ENCODE data around the gene TSPAN4.
A peak's percentile ranks its signal among the peaks of the same experiment; 100 is the strongest.

Gene TSPAN4

DNA sequence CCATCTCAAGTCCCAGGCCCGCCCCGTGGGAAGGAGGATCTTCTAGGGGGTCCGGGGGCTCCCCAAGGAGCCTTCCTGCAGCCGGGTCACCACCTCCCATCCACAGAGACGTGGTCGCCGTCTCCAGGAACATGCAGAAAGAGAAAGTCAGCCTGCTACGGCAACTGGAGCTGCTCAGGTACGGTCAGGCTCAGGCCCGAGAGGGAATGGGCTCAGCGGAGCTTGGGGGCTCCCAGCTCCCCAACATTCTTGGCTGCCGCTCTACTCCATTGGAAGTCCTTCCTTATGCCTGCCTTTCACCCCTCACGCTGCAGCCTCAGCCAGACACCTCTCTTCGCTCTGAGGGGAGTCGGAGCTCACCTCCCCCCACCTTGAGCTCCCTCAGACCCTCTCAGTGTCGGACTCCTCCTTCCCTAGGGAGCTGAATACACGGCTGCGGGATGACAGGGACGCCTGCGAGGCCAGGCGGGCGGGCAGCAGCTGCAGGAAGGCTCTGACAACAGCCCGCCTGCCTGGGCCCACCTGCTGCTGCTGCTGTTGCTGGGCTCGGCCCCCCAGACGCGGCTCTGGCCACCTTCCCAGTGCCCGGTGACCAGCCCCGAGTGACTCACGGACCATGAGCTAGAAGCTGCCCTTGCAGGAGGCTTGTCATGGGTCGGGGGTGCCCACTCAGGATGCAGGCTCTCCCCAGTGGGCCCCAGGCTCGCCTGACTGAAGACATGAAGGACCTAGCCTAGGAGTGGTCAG, 11.4 kb upstream of the TSPAN4 start:
- peaks cover 47 to 67% of the 10 kb centered on the region in 2 donors for H3K4me1 ChIP-seq (ENCODE audit: control insufficient read depth in 1 of 2, insufficient read depth in 2 of 2, low read length in 2 of 2)
- no peaks in the 10 kb centered on the region for H3K27me3 ChIP-seq (ENCODE audit: control insufficient read depth in 1 of 2, insufficient read depth in 2 of 2, low read length in 2 of 2)
- H3K9me3 ChIP-seq (ENCODE audit: control insufficient read depth in 1 of 2, low read length in 2 of 2): no peaks in the 10 kb centered on the region
- H3K9ac ChIP-seq (ENCODE audit: low read depth in 1 of 2, low read length in 2 of 2): no peak overlapping the region
- peaks cover 0 to 3% of the 10 kb centered on the region in 2 donors for H3K36me3 ChIP-seq (ENCODE audit: control insufficient read depth in 1 of 2, insufficient read depth in 2 of 2, low read length in 2 of 2)
- no peak overlapping the region for H3K27ac ChIP-seq (ENCODE audit: low read depth, low read length)
- peak overlapping the region in 1 of 2 donors; percentile 21 for H3K4me3 ChIP-seq (ENCODE audit: low read depth in 1 of 2, low read length in 2 of 2)

GRCh38 chr11:831961-832528, 10.6 kb upstream of the TSPAN4 start:
- peaks cover 4 to 10% of the 10 kb centered on the region in 2 donors for H3K36me3 ChIP-seq (ENCODE audit: control insufficient read depth in 1 of 2, insufficient read depth in 2 of 2, low read length in 2 of 2)
- H3K9ac ChIP-seq (ENCODE audit: low read depth in 1 of 2, low read length in 2 of 2): peak overlapping the region; percentile 39 to 60
- H3K4me3 ChIP-seq (ENCODE audit: low read depth in 1 of 2, low read length in 2 of 2): peak overlapping the region; percentile 62 to 65
- no peak overlapping the region for H3K27ac ChIP-seq (ENCODE audit: low read depth, low read length)
- H3K4me1 ChIP-seq (ENCODE audit: control insufficient read depth in 1 of 2, insufficient read depth in 2 of 2, low read length in 2 of 2): peaks cover 46 to 66% of the 10 kb centered on the region in 2 donors
- no peaks in the 10 kb centered on the region for H3K27me3 ChIP-seq (ENCODE audit: control insufficient read depth in 1 of 2, insufficient read depth in 2 of 2, low read length in 2 of 2)
- no peaks in the 10 kb centered on the region for H3K9me3 ChIP-seq (ENCODE audit: control insufficient read depth in 1 of 2, low read length in 2 of 2)

DNA sequence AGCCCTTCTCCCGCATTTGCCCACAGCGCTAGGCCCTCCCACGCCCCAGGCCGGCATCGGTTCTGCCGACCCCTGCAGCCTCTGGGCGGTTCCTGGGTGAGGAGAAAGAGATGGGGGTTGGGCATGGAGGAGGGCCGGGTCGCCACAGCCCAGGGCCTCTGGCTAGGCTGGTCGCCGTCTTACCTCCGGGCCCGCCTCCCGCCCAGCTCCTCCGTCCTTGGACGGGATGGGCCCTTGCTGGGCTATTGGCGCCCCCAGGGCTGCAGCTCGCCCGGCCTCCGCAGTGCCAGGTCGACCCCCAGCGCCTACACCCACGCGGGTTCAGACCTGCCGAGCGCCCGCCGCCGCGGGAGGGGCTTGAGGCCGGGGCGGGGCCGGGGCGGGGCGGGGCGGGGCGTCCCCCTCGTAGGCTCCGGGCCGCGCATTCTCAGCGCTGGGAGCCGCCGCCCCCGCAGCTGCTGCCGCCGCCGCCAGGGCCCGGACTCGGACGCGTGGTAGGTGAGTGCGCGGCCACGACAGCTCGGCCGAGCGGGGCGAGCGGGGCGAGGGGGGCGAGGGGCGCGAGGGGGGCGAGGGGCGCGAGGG, 10.0 kb upstream of the TSPAN4 start, which contains the start of gene CD151:
Gene CD151, plus strand, starts transcription at position 424 of the 585 bp plus-strand sequence. CDS start 3,118 bp downstream, outside the sequence.
- Histone ChIP-seq H3K9me3 (ENCODE audit: control insufficient read depth in 1 of 2, low read length in 2 of 2) (no peaks in the 10 kb centered on the region), H3K4me3 (ENCODE audit: low read depth in 1 of 2, low read length in 2 of 2) (peak within 1 kb of the TSS; percentile 75 to 78), H3K4me1 (ENCODE audit: control insufficient read depth in 1 of 2, insufficient read depth in 2 of 2, low read length in 2 of 2) (peaks cover 47 to 69% of the 10 kb centered on the region in 2 donors), H3K27me3 (ENCODE audit: control insufficient read depth in 1 of 2, insufficient read depth in 2 of 2, low read length in 2 of 2) (no peaks in the 10 kb centered on the region), H3K9ac (ENCODE audit: low read depth in 1 of 2, low read length in 2 of 2) (peak within 1 kb of the TSS; percentile 92 to 93), H3K27ac (ENCODE audit: low read depth, low read length) (peak within 1 kb of the TSS; percentile 92), H3K36me3 (ENCODE audit: control insufficient read depth in 1 of 2, insufficient read depth in 2 of 2, low read length in 2 of 2) (peaks cover 4 to 16% of the 10 kb centered on the region in 2 donors)

DNA sequence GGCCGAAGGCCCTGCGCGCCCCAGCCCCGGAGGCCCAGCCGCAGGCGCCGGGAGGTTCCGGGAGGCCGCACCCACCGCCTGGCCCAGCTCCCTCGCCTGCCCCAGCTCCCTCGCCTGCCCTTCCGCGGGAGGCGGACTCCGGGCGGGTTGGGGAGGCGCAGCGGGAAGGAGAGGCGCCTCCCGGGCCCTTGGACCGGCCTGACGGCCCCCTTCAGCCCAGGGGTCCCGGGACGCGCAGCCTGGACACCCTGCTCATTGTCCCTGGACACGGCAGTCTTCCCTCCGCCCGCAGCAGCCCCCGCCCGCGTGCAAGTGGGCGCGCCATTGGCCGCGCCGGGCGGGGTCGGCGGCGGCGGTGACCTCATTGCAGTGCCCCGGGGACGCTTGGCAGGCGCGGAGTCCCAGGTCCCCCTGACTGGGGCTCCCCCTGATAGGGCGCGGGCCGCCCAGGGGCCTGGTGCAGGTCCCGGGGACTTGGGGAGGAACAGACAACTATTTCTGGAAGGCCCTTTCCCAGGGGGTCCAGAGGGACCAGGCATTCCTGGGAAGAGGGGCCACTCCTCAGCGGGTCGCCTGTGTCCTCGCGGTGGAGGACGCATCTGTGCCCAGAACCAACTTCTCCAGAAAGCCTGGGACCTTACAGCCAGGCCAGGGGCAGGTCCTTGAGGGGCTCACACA, 9.4 kb upstream of the TSPAN4 start:
- H3K36me3 ChIP-seq (ENCODE audit: control insufficient read depth in 1 of 2, insufficient read depth in 2 of 2, low read length in 2 of 2): peaks cover 4 to 22% of the 10 kb centered on the region in 2 donors
- H3K27me3 ChIP-seq (ENCODE audit: control insufficient read depth in 1 of 2, insufficient read depth in 2 of 2, low read length in 2 of 2): no peaks in the 10 kb centered on the region
- H3K9ac ChIP-seq (ENCODE audit: low read depth in 1 of 2, low read length in 2 of 2): peak overlapping the region; percentile 92 to 93
- H3K9me3 ChIP-seq (ENCODE audit: control insufficient read depth in 1 of 2, low read length in 2 of 2): no peaks in the 10 kb centered on the region
- peaks cover 48 to 69% of the 10 kb centered on the region in 2 donors for H3K4me1 ChIP-seq (ENCODE audit: control insufficient read depth in 1 of 2, insufficient read depth in 2 of 2, low read length in 2 of 2)
- peak overlapping the region; percentile 75 to 78 for H3K4me3 ChIP-seq (ENCODE audit: low read depth in 1 of 2, low read length in 2 of 2)
- peak overlapping the region; percentile 92 for H3K27ac ChIP-seq (ENCODE audit: low read depth, low read length)

DNA sequence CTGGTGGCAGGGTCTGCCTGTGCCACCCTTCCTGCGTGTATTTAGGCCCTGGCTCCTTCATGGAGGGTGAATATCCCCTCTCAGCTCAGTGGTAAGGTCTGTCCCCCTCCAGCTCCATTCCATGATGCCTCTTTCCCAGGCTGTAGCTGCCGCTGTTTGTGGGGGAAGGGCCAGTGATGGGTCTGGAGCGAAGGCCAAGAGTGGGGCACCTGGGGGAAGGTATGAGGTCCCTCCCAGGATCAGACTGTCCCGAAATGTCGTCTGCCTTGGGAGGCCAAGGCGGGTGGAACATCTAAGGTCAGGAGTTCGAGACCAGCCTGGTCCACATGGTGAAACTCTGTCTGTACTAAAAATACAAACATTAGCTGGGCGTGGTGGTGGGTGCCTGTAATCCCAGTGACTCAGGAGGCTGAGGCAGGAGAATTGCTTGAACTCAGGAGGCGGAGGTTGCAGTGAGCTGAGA, 8.8 kb upstream of the TSPAN4 start:
- no peaks in the 10 kb centered on the region for H3K9me3 ChIP-seq (ENCODE audit: control insufficient read depth in 1 of 2, low read length in 2 of 2)
- peaks cover 9 to 27% of the 10 kb centered on the region in 2 donors for H3K36me3 ChIP-seq (ENCODE audit: control insufficient read depth in 1 of 2, insufficient read depth in 2 of 2, low read length in 2 of 2)
- peak overlapping the region; percentile 75 to 78 for H3K4me3 ChIP-seq (ENCODE audit: low read depth in 1 of 2, low read length in 2 of 2)
- peak overlapping the region; percentile 92 to 93 for H3K9ac ChIP-seq (ENCODE audit: low read depth in 1 of 2, low read length in 2 of 2)
- H3K27me3 ChIP-seq (ENCODE audit: control insufficient read depth in 1 of 2, insufficient read depth in 2 of 2, low read length in 2 of 2): no peaks in the 10 kb centered on the region
- H3K4me1 ChIP-seq (ENCODE audit: control insufficient read depth in 1 of 2, insufficient read depth in 2 of 2, low read length in 2 of 2): peaks cover 47 to 67% of the 10 kb centered on the region in 2 donors
- peak overlapping the region; percentile 92 for H3K27ac ChIP-seq (ENCODE audit: low read depth, low read length)

- peaks cover 46 to 62% of the 10 kb centered on the region in 2 donors for H3K4me1 ChIP-seq (ENCODE audit: control insufficient read depth in 1 of 2, insufficient read depth in 2 of 2, low read length in 2 of 2)
- no peaks in the 10 kb centered on the region for H3K27me3 ChIP-seq (ENCODE audit: control insufficient read depth in 1 of 2, insufficient read depth in 2 of 2, low read length in 2 of 2)
- peak overlapping the region; percentile 44 to 93 for H3K9ac ChIP-seq (ENCODE audit: low read depth in 1 of 2, low read length in 2 of 2)
- H3K27ac ChIP-seq (ENCODE audit: low read depth, low read length): peak overlapping the region; percentile 92
- no peaks in the 10 kb centered on the region for H3K9me3 ChIP-seq (ENCODE audit: control insufficient read depth in 1 of 2, low read length in 2 of 2)
- peaks cover 14 to 34% of the 10 kb centered on the region in 2 donors for H3K36me3 ChIP-seq (ENCODE audit: control insufficient read depth in 1 of 2, insufficient read depth in 2 of 2, low read length in 2 of 2)
- H3K4me3 ChIP-seq (ENCODE audit: low read depth in 1 of 2, low read length in 2 of 2): peak overlapping the region; percentile 75 to 78
These were observed 8.0 kb upstream of the TSPAN4 start for GRCh38 chr11:834371-835316.

- no peaks in the 10 kb centered on the region for H3K9me3 ChIP-seq (ENCODE audit: control insufficient read depth in 1 of 2, low read length in 2 of 2)
- H3K9ac ChIP-seq (ENCODE audit: low read depth in 1 of 2, low read length in 2 of 2): no peak overlapping the region
- H3K4me1 ChIP-seq (ENCODE audit: control insufficient read depth in 1 of 2, insufficient read depth in 2 of 2, low read length in 2 of 2): peaks cover 48 to 61% of the 10 kb centered on the region in 2 donors
- H3K36me3 ChIP-seq (ENCODE audit: control insufficient read depth in 1 of 2, insufficient read depth in 2 of 2, low read length in 2 of 2): peaks cover 14 to 44% of the 10 kb centered on the region in 2 donors
- H3K27me3 ChIP-seq (ENCODE audit: control insufficient read depth in 1 of 2, insufficient read depth in 2 of 2, low read length in 2 of 2): no peaks in the 10 kb centered on the region
- H3K4me3 ChIP-seq (ENCODE audit: low read depth in 1 of 2, low read length in 2 of 2): no peak overlapping the region
- no peak overlapping the region for H3K27ac ChIP-seq (ENCODE audit: low read depth, low read length)
These were observed 6.4 kb upstream of the TSPAN4 start for GRCh38 chr11:836274-836673.

DNA sequence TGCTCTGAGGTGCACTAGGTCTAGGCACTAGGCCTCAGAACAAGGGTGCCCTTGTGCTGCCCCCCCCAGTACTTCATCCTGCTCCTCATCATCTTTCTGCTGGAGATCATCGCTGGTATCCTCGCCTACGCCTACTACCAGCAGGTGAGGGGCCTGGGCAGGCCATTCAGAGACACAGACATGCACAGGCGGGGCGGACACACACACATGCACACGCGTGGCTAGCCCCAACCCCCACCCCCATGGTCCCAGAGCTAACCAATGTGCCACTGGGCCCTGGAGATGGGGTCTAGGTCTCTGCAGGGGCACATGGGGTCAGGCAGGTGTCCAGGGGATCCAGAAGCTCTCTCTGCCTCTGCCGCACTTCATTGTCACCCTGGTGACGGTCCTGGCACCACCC, 6.0 kb upstream of the TSPAN4 start:
- H3K4me3 ChIP-seq (ENCODE audit: low read depth in 1 of 2, low read length in 2 of 2): no peak overlapping the region
- H3K27me3 ChIP-seq (ENCODE audit: control insufficient read depth in 1 of 2, insufficient read depth in 2 of 2, low read length in 2 of 2): no peaks in the 10 kb centered on the region
- no peak overlapping the region for H3K27ac ChIP-seq (ENCODE audit: low read depth, low read length)
- H3K9ac ChIP-seq (ENCODE audit: low read depth in 1 of 2, low read length in 2 of 2): no peak overlapping the region
- H3K4me1 ChIP-seq (ENCODE audit: control insufficient read depth in 1 of 2, insufficient read depth in 2 of 2, low read length in 2 of 2): peaks cover 45 to 61% of the 10 kb centered on the region in 2 donors
- H3K36me3 ChIP-seq (ENCODE audit: control insufficient read depth in 1 of 2, insufficient read depth in 2 of 2, low read length in 2 of 2): peaks cover 14 to 44% of the 10 kb centered on the region in 2 donors
- H3K9me3 ChIP-seq (ENCODE audit: control insufficient read depth in 1 of 2, low read length in 2 of 2): no peaks in the 10 kb centered on the region
